ENCODE measurements around the gene PWWP2B. TPM values are rescaled to one million over a fixed set of nuclear protein-coding genes. Genes with fewer than 3 reads are reported as not detected.

PWWP2B gene
- total RNA-seq, 1 donor from 2014 or later: 24.3 TPM

- no peaks in the 10 kb centered on the region for H3K9me3 Mint-ChIP-seq (ENCODE audit: low read depth)
- no peak overlapping the region for H3K4me3 Mint-ChIP-seq (ENCODE audit: low read depth)
- H3K36me3 Mint-ChIP-seq (ENCODE audit: insufficient read depth): peaks cover 28% of the 10 kb centered on the region
- no peak for TF ChIP-seq CTCF (IDR thresholded peaks at IDR 0.05; ENCODE audit: unreplicated experiment)
- DNase-seq (ENCODE audit: low spot score, unreplicated experiment): no peak
- no peaks in the 10 kb centered on the region for H3K27me3 Mint-ChIP-seq
- H3K4me1 Mint-ChIP-seq (ENCODE audit: low read depth): no peaks in the 10 kb centered on the region
- H3K27ac Mint-ChIP-seq: no peak overlapping the region
Measured at GRCh38 chr10:132368391-132368790, 28.6 kb upstream of the PWWP2B start.

GRCh38 chr10:132368881-132369635 lies 27.9 kb upstream of the PWWP2B start:
- H3K4me1 Mint-ChIP-seq (ENCODE audit: low read depth): no peaks in the 10 kb centered on the region
- H3K4me3 Mint-ChIP-seq (ENCODE audit: low read depth): no peak overlapping the region
- H3K9me3 Mint-ChIP-seq (ENCODE audit: low read depth): no peaks in the 10 kb centered on the region
- TF ChIP-seq CTCF (IDR thresholded peaks at IDR 0.05; ENCODE audit: unreplicated experiment): no peak
- peaks cover 28% of the 10 kb centered on the region for H3K36me3 Mint-ChIP-seq (ENCODE audit: insufficient read depth)
- no peak overlapping the region for H3K27ac Mint-ChIP-seq
- no peak for DNase-seq (ENCODE audit: low spot score, unreplicated experiment)
- H3K27me3 Mint-ChIP-seq: no peaks in the 10 kb centered on the region

GRCh38 chr10:132369636-132370185 lies 27.3 kb upstream of the PWWP2B start:
- no peak for TF ChIP-seq CTCF (IDR thresholded peaks at IDR 0.05; ENCODE audit: unreplicated experiment)
- peaks cover 25% of the 10 kb centered on the region for H3K36me3 Mint-ChIP-seq (ENCODE audit: insufficient read depth)
- no peak overlapping the region for H3K4me3 Mint-ChIP-seq (ENCODE audit: low read depth)
- no peak for DNase-seq (ENCODE audit: low spot score, unreplicated experiment)
- no peak overlapping the region for H3K27ac Mint-ChIP-seq
- H3K4me1 Mint-ChIP-seq (ENCODE audit: low read depth): no peaks in the 10 kb centered on the region
- H3K9me3 Mint-ChIP-seq (ENCODE audit: low read depth): no peaks in the 10 kb centered on the region
- H3K27me3 Mint-ChIP-seq: no peaks in the 10 kb centered on the region

GRCh38 chr10:132370426-132371340 lies 26.3 kb upstream of the PWWP2B start:
- Mint-ChIP-seq H3K4me3 (ENCODE audit: low read depth) (no peak overlapping the region), H3K36me3 (ENCODE audit: insufficient read depth) (peaks cover 22% of the 10 kb centered on the region), H3K27me3 (no peaks in the 10 kb centered on the region), H3K4me1 (ENCODE audit: low read depth) (no peaks in the 10 kb centered on the region), H3K9me3 (ENCODE audit: low read depth) (no peaks in the 10 kb centered on the region), H3K27ac (no peak overlapping the region)
- TF ChIP-seq CTCF (IDR thresholded peaks at IDR 0.05; ENCODE audit: unreplicated experiment): no peak
- DNase-seq (ENCODE audit: low spot score, unreplicated experiment): no peak

GRCh38 chr10:132371641-132372081 lies 25.3 kb upstream of the PWWP2B start:
- H3K4me1 Mint-ChIP-seq (ENCODE audit: low read depth): peaks cover 1% of the 10 kb centered on the region
- DNase-seq (ENCODE audit: low spot score, unreplicated experiment): no peak

More at GRCh38 chr10:132371641-132372081, 25.3 kb upstream of the PWWP2B start:
- Mint-ChIP-seq H3K27ac (no peak overlapping the region), H3K36me3 (ENCODE audit: insufficient read depth) (peaks cover 25% of the 10 kb centered on the region), H3K9me3 (ENCODE audit: low read depth) (no peaks in the 10 kb centered on the region), H3K27me3 (peaks cover 5% of the 10 kb centered on the region), H3K4me3 (ENCODE audit: low read depth) (no peak overlapping the region)
- peak; percentile 44 for TF ChIP-seq CTCF (IDR thresholded peaks at IDR 0.05; ENCODE audit: unreplicated experiment)
